ENCODE data around the gene TMEM116.
"Not testable (repeated sequence)": the region's sequence is repeated elsewhere in the genome, so short reads cannot be mapped to it uniquely, and the experiment has no call there.

The TMEM116 gene

DNA sequence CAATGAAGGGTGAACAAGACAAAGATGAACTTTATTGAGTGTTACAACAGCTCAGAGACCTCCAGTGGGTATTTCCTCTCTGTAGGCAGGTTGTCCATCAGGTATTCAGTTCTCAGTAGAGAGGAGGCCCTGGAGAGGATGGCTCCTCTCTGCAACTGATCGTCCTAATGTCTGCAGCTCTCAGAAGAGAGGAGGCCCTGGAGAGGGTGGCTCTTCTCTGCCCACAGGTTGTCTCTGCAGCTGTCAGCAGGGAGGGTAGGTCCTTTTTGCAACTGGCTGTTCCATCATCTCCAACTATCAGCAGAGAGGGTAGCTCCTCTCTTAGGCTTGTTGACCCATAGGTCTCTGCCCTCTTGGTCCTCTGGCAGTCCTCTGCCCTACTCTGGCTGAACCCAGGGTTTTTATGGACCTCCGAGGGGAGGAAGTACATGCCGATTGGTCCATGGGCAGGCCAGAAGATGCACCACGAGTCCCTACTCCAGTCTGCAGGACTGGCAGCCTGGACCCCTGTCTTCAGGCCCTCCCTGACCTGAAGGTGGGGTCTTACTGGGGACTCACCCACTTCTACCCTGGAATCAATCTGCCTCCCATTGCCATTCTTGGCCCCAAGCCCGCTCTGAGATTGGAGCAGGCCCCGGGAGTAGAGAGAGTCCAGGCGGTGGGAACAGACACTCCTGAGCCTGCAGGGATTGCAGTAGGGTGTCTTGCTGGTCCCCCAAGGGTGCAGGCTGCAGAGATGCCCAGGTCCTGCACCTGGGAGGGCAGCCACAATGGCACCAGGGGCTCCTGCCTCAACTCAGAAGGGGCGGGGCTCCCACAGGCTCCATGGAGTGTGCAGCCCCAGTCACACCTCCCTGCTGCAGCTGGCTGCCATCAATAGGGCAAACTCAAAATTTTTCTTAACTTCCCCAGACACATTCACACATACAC lies 2.3 kb downstream of the TMEM116 start:
- DNase-seq, result peak in 1 of 56 donors; percentile 0

DNA sequence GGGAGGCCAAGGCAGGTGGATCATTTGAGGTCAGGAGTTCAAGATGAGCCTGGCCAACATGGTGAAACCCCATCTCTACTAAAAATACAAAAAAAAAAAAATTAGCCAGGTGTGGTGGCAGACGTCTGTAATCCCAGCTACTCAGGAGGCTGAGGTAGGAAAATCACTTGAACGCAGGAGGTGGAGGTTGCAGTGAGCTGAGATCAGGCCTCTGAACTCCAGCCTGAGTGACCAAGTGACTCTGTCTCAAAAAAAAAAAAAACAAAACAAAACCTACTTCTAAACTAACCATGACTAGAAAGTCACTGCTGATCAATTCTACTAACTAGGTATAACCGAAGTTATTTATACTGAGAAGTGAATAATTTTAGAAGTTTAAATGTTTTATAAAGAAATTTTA lies 3.4 kb downstream of the TMEM116 start:
- not testable (repeated sequence) for DNase-seq

DNA sequence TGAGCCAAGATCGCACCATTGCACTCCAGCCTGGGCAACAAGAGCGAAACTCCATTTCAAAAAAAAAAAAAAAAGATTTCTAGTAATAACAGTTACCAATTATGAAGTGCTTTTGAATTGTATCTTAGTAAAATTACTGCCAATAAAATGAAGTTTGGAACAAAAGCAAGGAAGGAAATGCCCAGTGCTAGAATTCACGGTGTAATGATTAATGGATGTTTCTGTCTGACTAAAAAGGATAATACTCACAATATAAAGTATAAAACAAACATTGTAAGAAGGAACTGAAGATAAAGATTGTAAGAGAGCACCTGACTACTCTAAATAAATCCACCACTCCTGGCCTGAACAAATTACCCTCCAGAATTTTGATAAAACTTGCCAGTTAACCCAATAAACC lies 4.0 kb downstream of the TMEM116 start:
- DNase-seq, result no peak

DNA sequence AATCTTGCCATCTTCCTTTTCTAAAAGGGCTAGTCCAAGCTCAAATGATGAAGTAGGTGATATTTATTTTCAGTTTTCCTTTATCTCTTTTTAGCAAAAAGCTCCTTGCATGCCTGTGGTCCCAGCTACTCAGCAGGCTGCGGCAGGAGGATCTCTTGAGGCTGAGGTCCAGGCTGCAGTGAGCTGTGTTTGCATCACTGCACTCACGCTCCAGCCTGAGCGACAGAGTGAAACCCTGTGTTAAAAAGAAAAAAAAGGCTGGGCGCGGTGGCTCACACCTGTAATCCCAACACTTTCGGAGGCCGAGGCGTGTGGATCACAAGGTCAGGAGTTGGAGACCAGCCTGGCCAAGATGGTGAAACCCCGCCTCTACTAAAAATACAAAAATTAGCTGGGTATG lies 5.0 kb downstream of the TMEM116 start:
- DNase-seq, result no peak

DNA sequence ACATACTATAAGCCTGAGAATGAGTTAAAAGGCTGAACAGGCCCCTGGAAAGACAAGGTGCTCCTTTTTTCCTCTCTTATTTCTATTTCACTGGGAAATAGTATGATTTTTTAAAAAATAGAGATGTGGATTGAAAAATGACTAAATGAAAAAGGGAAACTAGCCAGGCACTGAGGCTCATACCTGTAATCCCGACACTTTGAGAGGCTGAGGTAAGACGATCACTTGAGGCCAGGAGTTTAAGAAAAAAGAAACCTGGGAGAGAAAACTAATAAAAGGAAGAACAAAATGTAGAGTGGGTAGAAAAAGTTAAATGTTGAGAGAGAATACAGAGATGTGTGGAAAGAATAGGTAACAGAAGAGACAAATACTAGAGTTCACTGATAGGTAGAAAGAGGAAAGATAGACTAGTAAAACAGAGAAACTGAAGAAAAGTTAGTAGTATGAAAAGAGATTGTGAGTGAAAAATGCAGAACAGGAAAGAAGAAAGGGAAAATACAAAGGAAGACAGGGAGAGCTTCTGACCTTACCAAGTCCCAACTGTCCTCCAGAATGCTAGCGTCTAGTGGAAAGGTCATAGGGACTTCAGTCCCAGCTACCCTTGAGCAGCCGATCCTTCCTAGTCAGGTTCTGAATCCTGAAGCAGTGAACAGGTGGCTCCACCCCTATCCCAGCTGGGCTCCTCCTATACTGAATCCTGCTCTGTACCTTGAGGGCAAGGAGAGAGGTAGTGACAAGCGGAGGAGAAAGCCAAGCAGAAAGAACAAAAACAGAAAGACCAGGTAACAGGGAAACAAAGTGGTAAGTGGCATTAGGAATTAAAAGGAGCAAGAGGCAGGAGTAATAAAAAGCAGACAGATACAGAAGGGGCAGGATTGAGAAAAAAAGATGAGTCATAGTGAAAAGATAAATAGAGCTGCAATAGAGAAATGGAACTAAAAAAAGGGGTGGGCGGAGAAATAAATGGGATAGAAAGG lies 7.3 kb downstream of the TMEM116 start:
- DNase-seq, result no peak

DNA sequence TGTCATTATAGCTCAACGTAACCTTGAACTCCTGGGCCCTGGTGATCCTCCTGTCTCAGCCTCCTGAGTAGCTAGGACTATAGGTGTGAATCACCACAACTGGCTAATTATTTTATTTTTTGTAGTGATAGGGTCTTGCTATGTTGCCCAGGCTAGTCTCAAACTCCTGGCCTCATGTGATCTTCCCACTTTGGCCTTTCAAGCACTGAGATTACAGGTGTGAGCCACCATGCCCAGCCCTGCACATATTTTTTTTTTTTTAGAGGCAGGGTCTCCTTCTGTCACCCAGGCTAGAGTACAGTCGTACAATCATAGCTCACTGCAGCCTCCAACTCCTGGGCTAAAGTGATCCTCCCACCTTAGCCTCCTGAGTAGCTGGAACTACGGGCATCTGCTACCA lies 8.9 kb downstream of the TMEM116 start:
- no peak for DNase-seq

DNA sequence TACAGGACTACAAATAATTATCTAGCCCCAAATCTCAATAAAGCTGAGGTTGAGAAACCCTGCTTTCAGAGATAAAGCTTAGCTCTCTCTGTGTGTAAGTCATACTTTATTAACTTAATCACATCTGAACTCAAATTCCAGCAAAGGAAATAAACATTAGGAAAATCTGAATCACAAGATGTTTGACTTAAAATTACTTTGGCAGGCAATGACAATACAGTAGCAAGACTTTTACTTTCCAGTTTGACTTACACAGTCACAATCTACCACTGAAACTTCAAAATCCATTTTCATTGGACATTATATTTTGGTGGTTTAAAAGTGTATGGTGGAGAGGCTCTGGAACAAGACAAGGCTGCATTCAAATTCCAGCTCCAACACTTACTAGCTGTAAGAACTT lies 11.4 kb downstream of the TMEM116 start:
- DNase-seq, result no peak

DNA sequence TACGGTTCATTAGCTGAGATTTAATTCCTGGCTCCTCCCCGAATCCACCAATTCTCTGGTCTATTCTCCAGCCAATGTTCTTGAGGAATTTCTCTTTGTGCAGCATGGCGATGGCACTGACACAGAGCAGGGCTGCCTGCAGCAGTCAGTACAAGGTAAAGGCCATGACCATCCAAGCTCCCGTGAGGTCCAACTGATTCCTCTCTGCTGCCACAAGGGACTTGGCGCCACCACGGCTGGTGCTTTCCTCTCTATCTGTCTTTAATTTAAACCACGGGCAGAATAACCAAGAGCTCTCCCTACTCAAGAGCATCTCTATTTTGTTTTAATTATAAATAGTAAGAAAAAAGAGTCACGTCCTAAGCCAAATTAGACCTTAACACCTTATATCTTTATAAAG lies 12.1 kb downstream of the TMEM116 start:
- DNase-seq, result no peak

DNA sequence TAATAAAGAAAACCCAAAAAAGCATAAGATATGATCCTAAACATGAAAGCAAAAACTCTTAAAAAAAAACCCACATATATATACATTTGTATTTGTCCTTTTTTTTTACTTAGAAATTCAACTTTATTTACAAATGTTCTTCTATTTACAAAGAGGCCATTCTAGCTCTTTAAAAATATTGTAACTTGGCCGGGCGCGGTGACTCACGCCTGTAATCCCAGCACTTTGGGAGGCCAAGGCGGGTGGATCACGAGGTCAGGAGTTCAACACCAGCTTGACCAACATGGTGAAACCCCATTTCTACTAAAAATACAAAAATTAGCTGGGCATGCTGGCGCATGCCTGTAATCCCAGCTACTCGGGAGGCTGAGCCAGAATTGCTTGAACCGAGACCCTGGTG lies 13.8 kb downstream of the TMEM116 start:
- not testable (repeated sequence) for DNase-seq

DNA sequence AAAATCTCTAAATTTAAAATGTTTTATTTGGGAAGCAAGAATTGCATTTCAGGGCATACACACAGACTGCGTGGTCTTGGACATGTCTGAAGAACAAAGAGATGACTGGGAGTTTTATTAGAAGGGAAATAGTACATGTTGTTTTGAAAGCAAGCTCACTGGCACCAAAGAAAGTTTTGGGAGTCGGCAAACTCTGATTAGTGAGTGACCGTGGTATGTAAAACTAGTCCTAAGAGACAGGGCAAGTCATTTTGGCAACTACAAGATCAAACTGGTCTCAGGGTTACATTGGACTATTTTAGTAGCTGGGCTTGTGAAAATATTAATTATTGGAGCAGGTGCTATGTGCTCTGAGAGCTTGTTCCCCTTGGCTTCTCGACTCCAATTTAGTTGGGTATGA lies 14.9 kb downstream of the TMEM116 start:
- no peak for DNase-seq

DNA sequence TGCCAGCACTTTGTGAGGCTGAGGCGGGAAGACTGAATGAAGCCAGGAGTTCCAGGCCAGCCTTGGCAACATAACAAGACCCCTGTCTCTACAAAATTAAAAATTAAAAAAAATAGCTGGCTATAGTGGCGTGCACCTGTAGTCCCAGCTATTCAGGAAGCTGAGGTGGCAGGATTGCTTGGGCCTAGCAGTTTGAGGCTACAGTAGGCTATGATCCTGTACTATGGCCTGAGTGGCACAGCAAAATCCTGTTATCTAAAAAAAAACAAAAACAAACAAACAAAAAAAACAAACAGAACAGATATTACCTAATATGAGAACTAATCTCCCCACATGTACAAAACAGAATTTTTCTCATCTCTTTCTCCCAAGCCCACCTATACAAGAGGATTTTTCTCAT lies 15.7 kb downstream of the TMEM116 start:
- DNase-seq, result no peak

DNA sequence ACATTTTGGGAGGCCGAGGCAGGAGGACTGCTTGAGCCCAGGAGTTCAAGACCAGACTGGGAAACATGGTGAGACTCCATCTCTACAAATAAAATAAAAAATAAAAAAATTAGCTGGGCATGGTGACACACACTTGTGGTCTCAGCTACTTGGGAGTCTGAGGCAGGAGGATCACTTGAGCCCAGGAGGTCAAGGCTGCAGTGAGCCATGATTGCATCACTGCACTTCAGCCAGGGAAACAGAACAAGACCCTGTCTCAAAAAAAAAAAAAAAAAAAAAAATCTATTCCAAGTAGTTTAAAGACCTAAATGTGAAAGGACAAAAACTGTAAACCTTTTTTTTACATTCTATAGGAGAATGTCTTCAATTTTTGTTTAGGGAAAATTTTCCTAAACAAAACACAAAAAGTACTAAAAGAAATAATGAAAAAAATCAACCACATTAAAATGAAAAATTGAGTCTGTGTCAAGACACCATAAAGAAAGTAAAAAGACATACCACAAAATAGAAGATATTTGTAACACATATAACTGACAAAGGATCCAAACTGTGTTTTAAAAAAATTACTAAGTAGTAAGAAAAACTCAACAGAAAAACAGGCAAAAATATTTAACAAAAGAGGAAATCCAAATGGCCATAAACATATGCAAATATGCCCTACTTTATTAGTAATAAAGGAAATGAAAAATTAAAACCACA lies 17.0 kb downstream of the TMEM116 start:
- DNase-seq, result no peak

DNA sequence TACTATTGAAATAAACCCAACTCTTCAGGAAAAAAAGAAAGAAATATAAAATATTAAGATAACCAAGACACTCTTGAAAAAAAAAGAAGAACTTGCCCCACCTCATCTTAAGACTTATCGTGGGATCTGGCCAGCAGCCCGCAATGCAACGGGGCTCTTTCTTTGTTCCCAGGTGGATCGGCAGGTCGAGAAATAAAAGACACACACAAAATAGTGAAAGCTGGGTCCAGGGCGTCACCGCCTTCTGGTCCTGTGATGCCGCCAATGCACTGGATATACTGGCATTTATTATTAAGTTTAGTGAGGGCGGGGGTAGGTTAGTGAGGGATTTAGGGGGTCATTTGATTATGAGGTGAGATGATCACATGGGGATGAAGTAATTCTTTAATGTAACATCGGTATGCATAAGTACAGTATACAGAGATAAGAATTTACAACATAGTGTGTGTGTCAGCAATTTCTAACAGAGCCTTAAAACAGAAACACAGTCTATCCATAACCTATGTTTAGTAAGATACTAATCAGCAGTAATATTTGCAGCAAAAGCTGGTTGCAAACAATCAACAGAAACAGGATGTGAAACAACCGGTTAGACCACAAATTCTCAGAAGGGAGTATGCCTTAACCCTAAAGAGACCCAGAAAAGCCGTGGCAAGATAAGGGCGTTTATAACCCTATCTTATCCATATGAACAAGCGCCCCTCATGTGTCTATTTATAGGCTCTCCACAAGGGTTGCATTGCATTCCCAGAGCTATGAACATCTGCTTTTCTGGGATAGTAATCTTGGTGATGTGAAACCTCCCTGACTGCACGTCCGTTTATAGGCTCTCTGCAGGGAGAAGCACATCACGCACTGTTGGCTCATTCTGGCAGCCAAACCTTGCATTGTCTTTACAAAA lies 18.5 kb downstream of the TMEM116 start:
- DNase-seq, result not testable (repeated sequence)

DNA sequence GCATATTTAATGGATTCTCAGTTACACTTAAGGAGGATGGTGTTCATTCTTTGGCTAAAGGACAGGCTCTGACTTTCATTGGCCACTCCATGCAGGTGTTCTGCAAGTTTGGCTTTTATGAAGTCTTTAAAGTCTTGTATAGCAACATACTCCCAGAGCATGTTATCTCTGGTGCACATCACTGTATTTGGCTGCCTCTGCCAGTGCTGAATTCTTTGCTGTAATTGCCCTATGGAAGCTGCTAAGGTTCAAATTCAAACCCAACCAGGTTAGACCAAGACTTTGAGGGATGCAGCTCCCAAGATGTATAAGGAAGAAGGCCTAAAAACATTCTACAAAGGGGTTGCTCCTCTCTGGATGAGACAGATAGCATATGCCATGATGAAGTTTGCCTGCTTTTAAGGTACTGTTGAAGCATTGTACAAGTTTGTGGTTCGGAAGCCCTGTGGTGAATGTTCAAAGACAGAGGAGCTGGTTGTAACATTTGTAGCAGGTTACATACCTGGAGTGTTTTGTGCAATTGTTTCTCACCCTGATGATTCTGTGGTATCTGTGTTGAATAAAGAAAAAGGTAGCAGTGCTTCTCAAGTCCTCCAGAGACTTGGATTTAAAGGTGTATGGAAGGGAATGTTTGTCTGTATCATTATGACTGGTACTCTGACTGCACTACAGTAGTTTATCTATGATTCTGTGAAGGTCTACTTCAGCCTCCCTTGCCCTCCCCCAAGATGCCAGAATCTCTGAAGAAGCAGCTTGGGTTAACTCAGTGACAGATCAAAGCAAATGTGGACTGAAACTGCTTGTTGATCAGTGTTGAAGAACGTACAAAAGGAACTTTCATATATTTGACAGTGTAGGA lies 19.4 kb downstream of the TMEM116 start:
- DNase-seq, result no peak

DNA sequence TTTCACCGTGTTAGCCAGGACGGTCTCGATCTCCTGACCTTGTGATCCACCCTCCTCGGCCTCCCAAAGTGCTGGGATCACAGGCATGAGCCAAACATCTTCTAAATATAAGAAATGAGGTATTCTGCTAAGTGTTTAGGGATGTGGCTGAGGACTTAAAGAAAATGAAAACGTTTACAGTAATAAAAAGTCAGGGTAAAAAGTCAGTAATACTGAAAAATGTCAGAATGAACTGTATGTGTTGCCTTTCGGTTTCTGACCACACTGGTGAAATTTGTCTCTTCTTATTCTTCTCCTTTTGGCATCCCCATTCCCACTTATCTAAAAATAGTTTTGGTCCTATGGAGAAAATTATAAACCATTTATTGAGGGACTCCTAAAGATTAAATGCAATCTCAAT lies 20.5 kb downstream of the TMEM116 start:
- no peak for DNase-seq

DNA sequence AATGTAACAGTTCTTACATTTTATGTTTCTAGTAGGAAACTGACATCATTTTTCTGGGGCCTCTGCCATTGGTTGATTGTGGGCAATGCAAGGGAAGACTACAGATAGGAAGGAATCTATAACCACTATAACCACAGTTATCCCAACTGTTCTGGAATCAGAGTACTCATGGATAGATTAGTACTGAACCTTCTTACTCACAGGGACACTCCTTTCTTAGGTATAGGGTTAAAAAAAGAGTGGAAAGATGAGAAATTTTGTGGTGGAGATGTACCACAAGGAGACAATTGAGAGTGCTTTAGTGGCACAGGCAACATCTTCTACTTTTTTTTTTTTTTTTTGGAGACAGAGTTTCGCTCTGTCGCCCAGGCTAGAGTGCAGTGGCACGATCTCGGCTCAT lies 21.0 kb downstream of the TMEM116 start:
- DNase-seq, result no peak

DNA sequence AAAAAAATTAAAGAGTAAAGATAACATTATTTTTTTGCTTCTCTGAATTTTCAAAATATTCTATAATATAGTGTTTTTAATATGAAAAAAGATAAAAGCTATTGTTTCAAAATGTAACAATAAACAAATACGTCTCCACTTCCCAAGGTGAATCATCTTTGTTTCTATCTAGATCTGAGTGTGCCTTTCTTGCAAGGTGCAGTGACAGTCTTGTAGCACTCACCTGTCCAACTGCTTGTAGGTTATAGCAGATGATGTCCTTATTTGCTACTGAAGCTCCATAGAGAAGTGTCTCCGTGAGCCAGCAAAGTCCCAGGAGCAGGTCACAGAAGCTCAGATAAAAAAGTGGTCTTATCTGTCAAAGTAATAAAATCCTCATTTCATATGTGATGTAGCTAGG lies 21.4 kb downstream of the TMEM116 start:
- DNase-seq, result no peak

DNA sequence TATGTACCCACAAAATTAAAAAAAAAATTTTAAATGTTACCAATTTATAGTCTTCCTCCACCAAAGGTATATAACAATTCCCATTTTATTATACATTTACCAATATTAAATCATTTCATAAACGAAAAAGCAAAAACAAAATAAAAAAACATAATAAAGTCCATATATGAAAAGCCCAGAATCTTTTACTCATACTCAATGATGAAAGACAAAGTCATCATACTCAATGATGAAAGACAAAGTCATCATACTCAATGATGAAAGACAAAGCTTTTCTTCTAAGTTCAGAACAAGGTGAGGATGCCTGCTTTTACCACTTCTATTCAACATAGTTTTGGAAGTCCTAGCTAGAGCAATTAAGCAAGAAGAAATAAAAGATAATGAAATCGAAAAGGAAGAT lies 28.1 kb downstream of the TMEM116 start:
- no peak for DNase-seq

DNA sequence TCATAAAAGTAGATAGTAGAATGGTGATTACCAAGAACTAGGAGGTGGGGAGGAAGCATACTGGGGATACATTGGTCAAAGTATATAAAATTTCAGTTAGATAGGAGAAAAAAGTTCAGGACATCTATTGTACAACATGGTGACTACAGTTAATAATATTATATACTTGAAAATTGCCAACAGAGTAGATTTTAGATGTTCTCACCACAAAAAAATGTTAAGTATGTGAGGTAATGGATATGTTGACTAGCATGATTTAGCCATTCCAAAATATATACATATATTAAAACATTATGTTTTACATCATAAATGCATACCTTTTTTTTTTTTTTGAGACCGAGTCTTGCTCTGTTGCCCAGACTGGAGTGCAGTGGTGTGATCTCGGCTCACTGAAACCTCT lies 31.0 kb downstream of the TMEM116 start:
- no peak for DNase-seq

DNA sequence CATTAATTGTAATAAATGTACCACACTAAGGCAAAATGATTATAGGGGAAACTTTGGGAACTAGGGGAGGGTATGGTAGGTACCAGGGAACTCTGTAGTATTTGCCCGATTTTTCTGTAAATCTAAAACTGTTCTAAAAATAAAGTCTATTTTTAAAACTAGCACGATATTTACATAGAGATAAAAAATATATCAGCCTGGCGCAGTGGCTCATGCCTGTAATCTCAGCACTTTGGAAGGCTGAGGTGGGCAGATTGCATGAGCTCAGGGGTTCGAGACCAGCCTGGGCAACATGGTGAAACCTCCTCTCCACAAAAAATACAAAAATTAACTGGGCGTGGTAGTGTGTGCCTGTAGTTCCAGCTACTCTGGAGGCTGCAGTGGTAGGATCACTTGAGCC lies 32.4 kb downstream of the TMEM116 start:
- DNase-seq, result no peak
